GM18498 (cell line): ENCODE results near the gene VPS54.
A peak's percentile ranks its signal among the peaks of the same experiment; 100 is the strongest.

Experiments used
- ATAC-seq: cut with Tn5 transposase; IDR thresholded peaks from one replicate; pipeline ENCODE4 v1.9.1; 2021; ENCODE audit warnings: mild to moderate bottlenecking, moderate library complexity; ENCODE audit not compliant: unreplicated experiment

VPS54 gene

GRCh38 chr2:64019083-64019974 lies at the start of gene VPS54:
TSS of gene VPS54 (minus strand) at chr2:64019428. CDS start at chr2:63983999, 35,429 bp downstream.
- peak; percentile 71 for ATAC-seq

GRCh38 chr2:64067326-64067725 lies 48.1 kb upstream of the VPS54 start:
- ATAC-seq, result no peak

- no peak for ATAC-seq
Measured at GRCh38 chr2:64065516-64065915, 46.3 kb upstream of the VPS54 start.

GRCh38 chr2:64063924-64064331 lies 44.7 kb upstream of the VPS54 start:
- no peak for ATAC-seq

GRCh38 chr2:64063454-64063853 lies 44.2 kb upstream of the VPS54 start:
- no peak for ATAC-seq

- ATAC-seq, result peak; percentile 78
Measured at GRCh38 chr2:64062840-64063239, 43.6 kb upstream of the VPS54 start.

GRCh38 chr2:64059270-64059669 lies 40.0 kb upstream of the VPS54 start:
- no peak for ATAC-seq

- ATAC-seq, result no peak
Measured at GRCh38 chr2:64056021-64056420, 36.8 kb upstream of the VPS54 start.

GRCh38 chr2:64054161-64054915 lies 35.1 kb upstream of the VPS54 start:
- peak; percentile 51 for ATAC-seq

GRCh38 chr2:64052463-64053241 lies 33.4 kb upstream of the VPS54 start:
- no peak for ATAC-seq

- peak; percentile 86 for ATAC-seq
Measured at GRCh38 chr2:64049633-64050220, 30.5 kb upstream of the VPS54 start.

- ATAC-seq, result no peak
Measured at GRCh38 chr2:64045938-64046337, 26.7 kb upstream of the VPS54 start.

GRCh38 chr2:64040161-64040560 lies 20.9 kb upstream of the VPS54 start:
- no peak for ATAC-seq

- peak; percentile 98 for ATAC-seq
Measured at GRCh38 chr2:64036034-64036705, 16.9 kb upstream of the VPS54 start.

- ATAC-seq, result no peak
Measured at GRCh38 chr2:64035072-64035942, 16.1 kb upstream of the VPS54 start.

GRCh38 chr2:64029116-64029665 lies 10.0 kb upstream of the VPS54 start:
- no peak for ATAC-seq

GRCh38 chr2:64025741-64026140 lies 6.5 kb upstream of the VPS54 start:
- no peak for ATAC-seq

GRCh38 chr2:64024259-64024949 lies 5.2 kb upstream of the VPS54 start:
- ATAC-seq, result no peak
